GF-D8 (cell line): ENCODE data around the gene RASA2.
"Not testable (repeated sequence)": the region's sequence is repeated elsewhere in the genome, so short reads cannot be mapped to it uniquely, and the experiment has no call there.

Source experiments
- DNase-seq: peaks from one replicate; lab custom pipeline; 2025; lab: John Stamatoyannopoulos, UW

The RASA2 gene

GRCh38 chr3:141457624-141458236, 29.1 kb upstream of the RASA2 start:
- no peak for DNase-seq

DNA sequence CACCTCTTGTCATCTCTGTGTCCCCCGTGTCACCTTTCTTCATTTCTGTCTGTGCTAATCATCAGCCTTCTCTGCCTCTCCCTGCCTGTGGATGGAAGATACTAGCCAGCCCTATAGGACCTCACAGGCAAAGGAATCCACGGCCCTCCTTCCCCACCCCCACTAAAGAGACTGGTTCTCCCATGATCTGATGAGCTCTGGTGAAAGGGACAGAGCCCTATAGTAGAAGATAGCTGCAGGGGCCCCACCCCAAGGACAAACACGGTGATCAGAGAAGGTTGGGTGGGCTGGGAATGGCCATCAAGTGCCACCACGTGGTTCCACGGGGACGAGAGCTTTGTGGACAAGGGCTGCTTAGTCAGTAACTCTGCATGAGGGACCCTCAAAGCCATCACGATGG, 27.8 kb upstream of the RASA2 start:
- no peak for DNase-seq

- peak; percentile 8 for DNase-seq
These were observed 26.6 kb upstream of the RASA2 start for GRCh38 chr3:141460097-141460704.

GRCh38 chr3:141462176-141462859, 24.5 kb upstream of the RASA2 start:
- DNase-seq, result no peak

GRCh38 chr3:141465221-141465620, 21.6 kb upstream of the RASA2 start:
- no peak for DNase-seq

- no peak for DNase-seq
These were observed 20.1 kb upstream of the RASA2 start for GRCh38 chr3:141466633-141467169.

DNA sequence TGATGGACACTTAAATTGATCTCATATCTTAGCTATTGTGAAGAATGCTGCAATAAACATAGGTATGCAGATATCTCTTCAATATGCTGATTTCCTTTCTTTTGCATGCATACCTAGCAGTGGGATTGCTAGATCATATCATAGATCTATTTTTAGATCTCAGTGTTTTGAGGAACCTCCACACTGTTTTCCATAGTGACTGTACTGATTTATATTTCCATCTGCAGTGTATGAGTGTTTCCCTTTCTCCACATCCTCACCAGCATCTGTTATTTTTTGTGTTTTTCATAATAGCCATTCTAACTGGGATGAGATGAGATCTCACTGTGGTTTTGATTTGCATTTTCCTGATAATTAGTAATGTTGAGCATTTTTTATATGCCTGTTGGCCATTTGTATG, 17.1 kb upstream of the RASA2 start:
- DNase-seq, result no peak

DNA sequence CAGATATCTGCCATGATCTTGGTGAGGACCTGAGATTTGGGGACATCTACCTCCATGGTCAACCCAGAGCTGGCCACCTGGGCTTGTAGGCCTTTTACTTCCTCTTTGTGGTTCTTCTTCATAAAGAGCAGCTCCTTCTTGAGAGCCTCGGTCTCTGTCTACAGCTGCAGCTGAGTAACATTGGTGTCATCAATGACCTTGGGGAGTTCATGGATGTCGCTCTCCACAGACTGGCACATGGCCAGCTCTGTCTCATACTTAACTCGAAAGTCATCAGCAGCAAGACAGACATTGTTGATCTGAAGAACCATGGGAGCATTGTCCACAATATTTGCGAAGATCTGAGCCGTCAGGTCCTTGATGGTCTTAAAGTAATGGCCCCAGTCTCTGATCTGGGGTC, 15.7 kb upstream of the RASA2 start:
- DNase-seq, result no peak

- DNase-seq, result peak; percentile 79
These were observed 10.8 kb upstream of the RASA2 start for GRCh38 chr3:141476033-141476432.

GRCh38 chr3:141477224-141477623, 9.6 kb upstream of the RASA2 start:
- no peak for DNase-seq

- DNase-seq, result no peak
These were observed 8.7 kb upstream of the RASA2 start for GRCh38 chr3:141478139-141478538.

DNA sequence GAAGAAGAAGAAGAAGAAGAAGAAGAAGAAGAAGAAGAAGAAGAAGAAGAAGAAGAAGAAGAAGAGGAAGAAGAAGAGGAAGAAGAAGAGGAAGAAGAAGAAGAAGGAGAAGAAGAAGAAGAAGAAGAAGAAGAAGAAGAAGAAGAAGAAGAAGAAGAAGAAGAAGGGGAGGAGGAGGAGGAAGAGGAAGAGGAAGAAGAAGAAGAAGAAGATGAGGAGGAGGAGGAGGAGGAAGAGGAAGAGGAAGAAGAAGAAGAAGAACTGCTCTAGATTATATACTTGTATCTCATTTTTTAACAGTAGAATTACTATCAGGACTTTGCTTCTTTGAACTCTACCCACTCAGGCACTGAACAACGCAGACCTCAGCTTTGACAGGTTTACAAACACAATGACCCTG, 8.0 kb upstream of the RASA2 start:
- DNase-seq, result not testable (repeated sequence)

DNA sequence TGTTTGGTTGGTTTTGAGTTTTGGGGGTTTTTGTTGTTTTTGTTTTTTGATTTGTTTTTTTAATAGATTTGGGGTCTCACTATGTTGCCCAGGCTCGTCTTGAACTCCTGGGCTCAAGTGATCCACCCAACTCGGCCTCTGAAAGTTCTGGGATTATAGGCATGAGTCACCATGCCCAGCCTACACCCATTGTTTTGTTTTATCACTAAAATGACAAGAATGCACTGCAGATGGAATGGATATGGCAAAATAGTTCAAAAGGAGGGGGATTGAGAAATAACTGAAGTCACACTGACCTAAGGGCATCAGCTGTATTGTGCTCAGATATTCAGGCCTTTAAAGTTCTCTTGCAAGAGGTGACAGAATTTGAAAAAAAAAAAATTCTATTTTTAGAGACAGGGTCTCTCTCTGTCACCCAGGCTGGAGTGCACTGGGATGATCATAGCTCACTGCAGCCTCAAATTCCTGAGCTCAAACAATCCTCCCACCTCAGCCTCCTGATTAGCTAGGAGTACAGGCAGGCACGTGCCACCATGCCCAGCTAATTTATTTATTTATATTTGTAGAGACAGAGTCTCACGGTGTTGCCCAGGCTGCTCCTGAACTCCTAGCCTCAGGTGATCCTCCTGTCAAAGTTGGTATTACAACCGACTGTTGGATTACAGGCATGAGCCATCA, 4.4 kb upstream of the RASA2 start:
- DNase-seq, result no peak

GRCh38 chr3:141484701-141485287, 2.0 kb upstream of the RASA2 start:
- DNase-seq, result no peak

- peak; percentile 17 for DNase-seq
These were observed 959 bp upstream of the RASA2 start for GRCh38 chr3:141485641-141486495.

DNA sequence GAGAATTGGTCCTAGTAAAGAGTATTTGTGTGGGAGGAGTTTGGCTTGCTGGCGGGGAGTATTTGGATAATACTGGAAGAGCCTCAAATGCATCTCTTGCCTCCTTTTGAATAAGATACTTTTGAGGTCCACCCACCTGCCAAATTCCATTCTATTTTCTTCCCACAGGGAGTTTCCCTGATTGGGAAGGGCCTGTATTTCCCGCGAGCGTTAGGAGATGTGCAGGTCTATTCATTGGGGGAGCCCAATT, 406 bp upstream of the RASA2 start:
- DNase-seq, result no peak

- peak; percentile 47 for DNase-seq
These were observed 860 bp downstream of the RASA2 start for GRCh38 chr3:141487521-141488252.

DNA sequence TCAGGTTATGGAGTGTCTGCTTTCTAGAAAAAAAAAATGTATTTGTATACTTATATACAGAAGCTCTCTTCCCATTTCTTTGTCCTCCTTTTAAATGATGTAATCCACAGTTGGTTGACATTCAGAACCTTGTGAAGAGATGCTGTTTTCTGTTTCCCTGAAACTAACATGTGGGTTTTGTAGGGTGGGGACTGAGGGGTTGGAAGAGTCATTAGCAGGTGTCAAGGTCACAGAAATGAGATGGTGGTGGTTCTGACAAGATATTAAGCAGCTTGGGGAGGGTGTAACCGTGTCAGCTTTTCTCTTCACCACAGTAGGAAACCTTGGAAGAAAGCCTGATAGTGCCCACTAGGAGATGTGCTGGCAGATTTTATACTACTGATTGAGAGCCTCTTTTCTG, 2.4 kb downstream of the RASA2 start:
- DNase-seq, result no peak

DNA sequence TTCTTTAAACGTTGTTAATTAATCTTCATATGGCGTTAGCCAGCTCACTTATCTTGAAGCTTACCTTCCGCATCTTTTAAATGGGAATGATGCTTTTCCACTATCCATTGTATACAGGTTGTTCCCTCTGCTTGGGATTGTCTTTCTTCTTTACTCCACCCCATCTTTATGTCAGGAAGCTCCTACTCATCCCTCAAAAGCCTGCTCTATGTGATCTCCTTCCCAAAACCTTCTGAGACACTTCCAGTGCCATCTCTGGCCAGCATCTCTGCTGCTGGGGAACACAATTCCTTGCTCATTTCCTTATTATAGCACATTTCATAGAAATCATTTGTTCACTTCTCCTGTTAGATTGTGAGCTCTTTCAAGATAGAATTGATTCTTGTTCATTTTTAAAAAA, 4.3 kb downstream of the RASA2 start:
- DNase-seq, result no peak

GRCh38 chr3:141491929-141492328, 5.1 kb downstream of the RASA2 start:
- no peak for DNase-seq

DNA sequence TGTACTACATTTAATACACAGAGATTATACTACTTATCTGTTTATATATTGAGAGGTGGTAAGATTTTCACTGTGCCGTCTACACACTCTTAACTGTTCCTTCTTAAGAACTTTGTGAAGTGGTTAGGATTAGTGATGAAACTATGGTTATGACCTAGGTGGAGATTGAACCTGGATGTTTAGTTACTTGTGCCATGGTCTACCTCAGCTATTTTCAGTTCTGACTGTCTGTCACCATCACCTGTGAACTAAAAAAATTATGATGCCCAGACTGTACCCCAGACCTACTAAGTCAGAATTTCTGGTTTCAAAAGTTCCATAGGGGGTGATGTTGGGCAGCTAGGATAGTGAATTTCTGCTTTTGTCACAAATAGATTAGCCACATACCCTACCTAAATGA, 6.4 kb downstream of the RASA2 start:
- DNase-seq, result no peak
